Hematopoietic multipotent progenitor cell treated with erythropoietin and hydrocortisone succinate and interleukin-3 and kit ligand, for 17 days (in vitro differentiated cells): ENCODE results near the gene ZPR1.
"Not testable (repeated sequence)": the region's sequence is repeated elsewhere in the genome, so short reads cannot be mapped to it uniquely, and the experiment has no call there.

Experiments used
- DNase-seq: peaks from one replicate; pipeline ENCODE4 v3.0.0-alpha.2; 2015; ENCODE audit warnings: low spot score

Gene ZPR1

GRCh38 chr11:116823031-116823843, 35.4 kb upstream of the ZPR1 start, which contains the start of gene APOA4:
Gene APOA4, minus strand, starts transcription at chr11:116823304. Its CDS starts 113 bp downstream, at chr11:116823191.
- DNase-seq = no peak

GRCh38 chr11:116822575-116822974, 34.8 kb upstream of the ZPR1 start:
- no peak for DNase-seq

- no peak for DNase-seq
Observed at GRCh38 chr11:116821050-116821918, 33.5 kb upstream of the ZPR1 start.

GRCh38 chr11:116819049-116819448, 31.2 kb upstream of the ZPR1 start:
- no peak for DNase-seq

GRCh38 chr11:116814502-116814901, 26.7 kb upstream of the ZPR1 start:
- DNase-seq = no peak

GRCh38 chr11:116813781-116814471, 26.1 kb upstream of the ZPR1 start:
- no peak for DNase-seq

- no peak for DNase-seq
Observed at GRCh38 chr11:116813170-116813569, 25.3 kb upstream of the ZPR1 start.

GRCh38 chr11:116812109-116812508, 24.3 kb upstream of the ZPR1 start:
- no peak for DNase-seq

GRCh38 chr11:116811194-116811593, 23.4 kb upstream of the ZPR1 start:
- DNase-seq = no peak

- DNase-seq = no peak
Observed at GRCh38 chr11:116808262-116809175, 20.7 kb upstream of the ZPR1 start.

- no peak for DNase-seq
Observed at GRCh38 chr11:116807601-116808261, 19.9 kb upstream of the ZPR1 start.

- no peak for DNase-seq
Observed at GRCh38 chr11:116804001-116804400, 16.2 kb upstream of the ZPR1 start.

- not testable (repeated sequence) for DNase-seq
Observed at GRCh38 chr11:116801662-116802061, 13.8 kb upstream of the ZPR1 start.

- no peak for DNase-seq
Observed at GRCh38 chr11:116800610-116801009, 12.8 kb upstream of the ZPR1 start.

- DNase-seq = no peak
Observed at GRCh38 chr11:116798368-116798767, 10.5 kb upstream of the ZPR1 start.

GRCh38 chr11:116797816-116798215, 10.0 kb upstream of the ZPR1 start:
- DNase-seq = no peak

GRCh38 chr11:116796548-116796947, 8.7 kb upstream of the ZPR1 start:
- DNase-seq = no peak

- no peak for DNase-seq
Observed at GRCh38 chr11:116794851-116795250, 7.0 kb upstream of the ZPR1 start.

GRCh38 chr11:116793772-116794097, 5.9 kb upstream of the ZPR1 start:
- no peak for DNase-seq

- no peak for DNase-seq
Observed at GRCh38 chr11:116792869-116793771, 5.3 kb upstream of the ZPR1 start.
